ENCODE results near the gene DUSP6.

DNA sequence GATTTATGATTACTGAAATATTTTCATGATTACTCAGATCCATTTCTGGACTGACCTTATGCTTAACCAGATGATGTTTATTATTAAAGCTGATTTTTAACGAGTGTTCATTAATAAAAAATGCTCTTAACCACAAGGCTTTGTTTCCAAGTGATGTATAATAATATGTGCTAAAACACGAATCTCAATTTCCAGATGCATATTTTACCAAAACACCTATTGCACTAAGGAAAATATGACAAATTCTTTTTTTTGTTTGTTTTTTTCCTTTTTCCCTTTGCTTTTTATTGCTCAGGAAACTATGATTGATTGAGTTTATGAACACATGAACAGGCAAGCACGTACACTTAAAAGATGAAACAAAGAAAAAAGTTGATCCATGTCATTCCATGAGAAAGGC is 16.9 kb upstream of the DUSP6 start:
- no peak for TF ChIP-seq CTCF (IDR thresholded peaks at IDR 0.05)
- no peak for TF ChIP-seq POLR2A (IDR thresholded peaks at IDR 0.05)

Data from Peyer's patch (tissue), 4 donors.